A549 (cell line): Measurements from ENCODE around the gene TRNP1. TPM values are rescaled to one million over a fixed set of nuclear protein-coding genes. Genes with fewer than 3 reads are reported as not detected.

Experiments
- ATAC-seq, 2 experiments: fragments of 200-7000 bp in 1 of 2; fragments of >200 bp in 1 of 2; cut with Nextera tagmentation in 1 of 2; cut with Tn5 transposase in 1 of 2; 3 replicates each; pipeline versions ENCODE4 v1.8.0 to v1.9.1; 2018 to 2020; ENCODE audit warnings: mild to moderate bottlenecking in 1 of 2, moderate library complexity in 1 of 2
- CTCF ChIA-PET: fragments of 300-600 bp; sonication (Branson Sonifier 250); formaldehyde crosslinking; extraction: SDS; loops from one replicate; lab custom pipeline; 2021; ENCODE audit warnings: antibody characterized with exemption, inconsistent platforms; lab: Yijun Ruan, JAX
- POLR2A ChIA-PET: fragments of 350-600 bp; formaldehyde crosslinking; extraction: SDS; loops from one replicate; lab custom pipeline; 2021; ENCODE audit warnings: antibody characterized with exemption, inconsistent platforms; lab: Yijun Ruan, JAX
- DNase-seq, 2 experiments: peaks; one replicate each; pipeline versions ENCODE4 v3.0.0 to v3.0.0-alpha.2; 2011 to 2016; ENCODE audit warnings: low read depth in 1 of 2, low spot score in 1 of 2
- FAIRE-seq: peaks from 2 replicates; lab custom pipeline; 2011; peaks lifted over from hg19 to GRCh38; lab: Jason Lieb, UNC
- H3K27ac ChIP-seq, 2 experiments: fragments of >200 bp; sonication (Bioruptor Twin); formaldehyde crosslinking; 3 replicates each; pipeline ENCODE4 v1.5.1; 2016 to 2017
- H3K4me1 ChIP-seq: fragments of >200 bp; sonication (Bioruptor Twin); formaldehyde crosslinking; 3 replicates; pipeline ENCODE4 v1.6.1; 2016
- H3K4me2 ChIP-seq: fragments of >200 bp; sonication (Bioruptor Twin); formaldehyde crosslinking; 3 replicates; pipeline ENCODE4 v1.6.1; 2016
- H3K4me3 ChIP-seq: fragments of >200 bp; sonication (Bioruptor Twin); formaldehyde crosslinking; 3 replicates; pipeline ENCODE4 v1.5.1; 2016
- H3K9me3 ChIP-seq: fragments of >200 bp; sonication (Bioruptor Twin); formaldehyde crosslinking; 3 replicates; pipeline ENCODE4 v1.6.1; 2016
- ATOH8 ChIP-seq: fragments of 250-450 bp; sonication (Bioruptor Pico); IDR thresholded peaks from 2 replicates; pipeline ENCODE4 v1.5.0; 2020; ENCODE audit warnings: low read depth, mild to moderate bottlenecking, moderate library complexity
- CBX8 ChIP-seq: fragments of 200-600 bp; sonication (generic); IDR thresholded peaks from 2 replicates; pipeline ENCODE4 v1.6.1; 2016
- CEBPB ChIP-seq, 2 experiments: fragments of >200 bp in 1 of 2; sonication (Bioruptor Twin) in 1 of 2; formaldehyde crosslinking in 1 of 2; IDR thresholded peaks; 2 replicates each; pipeline ENCODE4 v1.6.1; 2012 to 2016
- CHD2 ChIP-seq: fragments of 150-350 bp; IDR thresholded peaks from 2 replicates; pipeline ENCODE4 v1.6.1; 2014; ENCODE audit warnings: low read length; ENCODE audit not compliant: partially characterized antibody
- CTCF ChIP-seq: fragments of >200 bp; sonication (Bioruptor Twin); formaldehyde crosslinking; IDR thresholded peaks from 3 replicates; pipeline ENCODE4 v1.5.1; 2016
- E2F6 ChIP-seq: IDR thresholded peaks from 2 replicates; pipeline ENCODE4 v1.6.1; 2012; ENCODE audit warnings: low read depth, borderline replicate concordance
- ELK1 ChIP-seq: fragments of 150-350 bp; IDR thresholded peaks from 2 replicates; pipeline ENCODE4 v1.6.1; 2014; ENCODE audit warnings: low read depth, mild to moderate bottlenecking, low read length
- FOXS1 ChIP-seq: fragments of 250-450 bp; sonication (Bioruptor Pico); IDR thresholded peaks from 2 replicates; pipeline ENCODE4 v1.5.0; 2020; ENCODE audit warnings: mild to moderate bottlenecking, moderate library complexity
- GATA3 ChIP-seq: IDR thresholded peaks from 2 replicates; pipeline ENCODE4 v1.6.1; 2012; ENCODE audit warnings: borderline replicate concordance
- KDM1A ChIP-seq: fragments of 200-600 bp; sonication (generic); IDR thresholded peaks from 2 replicates; pipeline ENCODE4 v1.6.1; 2016; ENCODE audit warnings: low read depth, mild to moderate bottlenecking
- MAZ ChIP-seq: fragments of 150-350 bp; IDR thresholded peaks from 2 replicates; pipeline ENCODE4 v1.6.1; 2014; ENCODE audit warnings: antibody characterized with exemption, low read depth, low read length, borderline replicate concordance
- NFE2L2 ChIP-seq: fragments of 150-350 bp; conservative IDR thresholded peaks from 2 replicates; pipeline ENCODE4 v1.6.1; 2014; ENCODE audit warnings: low read length
- PHF8 ChIP-seq: fragments of 200-600 bp; sonication (generic); IDR thresholded peaks from 2 replicates; pipeline ENCODE4 v1.6.1; 2016; ENCODE audit warnings: low read depth, mild to moderate bottlenecking, antibody characterized with exemption, moderate library complexity, borderline replicate concordance
- POLR2A ChIP-seq: IDR thresholded peaks from 2 replicates; pipeline ENCODE4 v1.6.1; 2012; ENCODE audit warnings: mild to moderate bottlenecking, low read length
- RAD21 ChIP-seq, 2 experiments: fragments of >200 bp in 1 of 2; sonication (Bioruptor Twin) in 1 of 2; formaldehyde crosslinking in 1 of 2; IDR thresholded peaks in 1 of 2; conservative IDR thresholded peaks in 1 of 2; 2 replicates in 1 of 2; 3 replicates in 1 of 2; pipeline ENCODE4 v1.6.1; 2012 to 2018; ENCODE audit warnings: inconsistent platforms in 1 of 2
- SMC3 ChIP-seq: fragments of >200 bp; sonication (Bioruptor Twin); formaldehyde crosslinking; IDR thresholded peaks from 3 replicates; pipeline ENCODE4 v1.6.1; 2018; ENCODE audit warnings: inconsistent platforms
- ZC3H11A ChIP-seq: fragments of 450-650 bp; IDR thresholded peaks from 2 replicates; pipeline ENCODE4 v1.6.1; 2014; ENCODE audit warnings: antibody characterized with exemption, mild to moderate bottlenecking
- ZNF302 ChIP-seq: fragments of 250-450 bp; sonication (Bioruptor Pico); IDR thresholded peaks from 2 replicates; pipeline ENCODE4 v1.9.0; 2021; ENCODE audit warnings: inconsistent platforms, mild to moderate bottlenecking, moderate library complexity
- whole genome bisulfite sequencing: methylation state at CpG from one replicate; pipeline ENCODE4 v1.1.6; 2017; ENCODE audit errors: missing lambda C conversion rate; 5-methylcytosine and 5-hydroxymethylcytosine counted together
- polyA plus RNA-seq, 4 experiments: library from polyadenylated mRNA; depleted of rRNA in 3 of 4; stranded (reverse); fragments of >200 nt; fragmentation: RNase III in 1 of 4; extraction: RNeasy Plus Mini Kit Qiagen cat#74134 plus additional on column Dnase treatment in 1 of 4; gene quantifications; 2 replicates in 3 of 4; 3 replicates in 1 of 4; pipeline ENCODE4 v1.2.3, GENCODE V29; 2011 to 2017
- TF ChIP-seq, protein P1 (sequence below): fragments of 250-450 bp; sonication (Bioruptor Pico); IDR thresholded peaks from 2 replicates; pipeline ENCODE4 v1.5.0; 2021; ENCODE audit warnings: mild to moderate bottlenecking, moderate library complexity, borderline replicate concordance

The TRNP1 gene
- polyA plus RNA-seq, 2 of the 4 experiments (the other 2 are of a cell fraction) = 73.9 to 113 TPM

- 68% methylated on average over 2 of the region's 2 CpGs for WGBS
- FAIRE-seq (no peak), ATAC-seq (no peak), DNase-seq (no peak)
- Histone ChIP-seq H3K27ac (no peak overlapping the region), H3K9me3 (no peaks in the 10 kb centered on the region), H3K4me2 (no peak overlapping the region), H3K4me1 (no peaks in the 10 kb centered on the region), H3K4me3 (no peak overlapping the region)
- TF ChIP-seq, protein P1, sequence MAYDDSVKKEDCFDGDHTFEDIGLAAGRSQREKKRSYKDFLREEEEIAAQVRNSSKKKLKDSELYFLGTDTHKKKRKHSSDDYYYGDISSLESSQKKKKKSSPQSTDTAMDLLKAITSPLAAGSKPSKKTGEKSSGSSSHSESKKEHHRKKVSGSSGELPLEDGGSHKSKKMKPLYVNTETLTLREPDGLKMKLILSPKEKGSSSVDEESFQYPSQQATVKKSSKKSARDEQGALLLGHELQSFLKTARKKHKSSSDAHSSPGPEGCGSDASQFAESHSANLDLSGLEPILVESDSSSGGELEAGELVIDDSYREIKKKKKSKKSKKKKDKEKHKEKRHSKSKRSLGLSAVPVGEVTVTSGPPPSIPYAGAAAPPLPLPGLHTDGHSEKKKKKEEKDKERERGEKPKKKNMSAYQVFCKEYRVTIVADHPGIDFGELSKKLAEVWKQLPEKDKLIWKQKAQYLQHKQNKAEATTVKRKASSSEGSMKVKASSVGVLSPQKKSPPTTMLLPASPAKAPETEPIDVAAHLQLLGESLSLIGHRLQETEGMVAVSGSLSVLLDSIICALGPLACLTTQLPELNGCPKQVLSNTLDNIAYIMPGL (CRISPR knock-in tag) = no peak
- TF ChIP-seq MAZ (no peak), FOXS1 (CRISPR knock-in tag) (no peak), CEBPB (IDR thresholded peaks at IDR 0.05) (no peak), PHF8 (no peak), ATOH8 (no peak)
- ChIA-PET CTCF (interaction anchor here (1.1 to 19.8 kb wide), 3 partner anchors 13 to 66 kb away, joined by 3 to 516 read pairs (median 64); no protein-coding TSS in a partner anchor), POLR2A (no interaction called here)
Observed at GRCh38 chr1:27032119-27032461, 38.6 kb downstream of the TRNP1 start.

GRCh38 chr1:27033043-27033746 is 39.7 kb downstream of the TRNP1 start:
- H3K4me3 ChIP-seq = no peak overlapping the region
- no peak overlapping the region for H3K4me2 ChIP-seq
- H3K4me1 ChIP-seq = no peaks in the 10 kb centered on the region
- DNase-seq (no peak), ATAC-seq (peak; percentile 28 to 59; a peak in 4 of 6 replicates), FAIRE-seq (no peak)
- H3K27ac ChIP-seq = peak overlapping the region in 1 of 2 experiments; percentile 39; a peak in 2 of 6 replicates
- no peaks in the 10 kb centered on the region for H3K9me3 ChIP-seq
- 71% methylated on average over 5 of the region's 7 CpGs for WGBS
- POLR2A ChIA-PET = no interaction called here
- TF ChIP-seq SMC3 (no peak), KDM1A (no peak), ZC3H11A (no peak), ELK1 (no peak), E2F6 (no peak), PHF8 (no peak), CTCF (no peak), GATA3 (no peak), ZNF302 (CRISPR knock-in tag) (no peak), RAD21 (conservative IDR thresholded peaks at IDR 0.05 in 1 of 2, IDR thresholded peaks at IDR 0.05 in 1 of 2) (no peak), NFE2L2 (no peak), POLR2A (no peak), CHD2 (no peak), CBX8 (no peak)
- CTCF ChIA-PET = interaction anchor here (0.7 to 19.8 kb wide), 3 partner anchors 12 to 63 kb away, joined by 4 to 516 read pairs (median 64); no protein-coding TSS in a partner anchor
